Mesendoderm (in vitro differentiated cells): ENCODE measurements around the gene KTN1.

Source experiments
- DNase-seq: peaks from one replicate; pipeline ENCODE4 v3.0.0; 2013
- H2AK5ac ChIP-seq: 2 replicates; pipeline ENCODE4 v1.6.1; 2013; ENCODE audit warnings: low read length, inconsistent platforms
- H2BK120ac ChIP-seq: 2 replicates; pipeline ENCODE4 v1.6.1; 2013; ENCODE audit warnings: low read depth, mild to moderate bottlenecking, low read length, moderate library complexity, mixed read lengths
- H2BK15ac ChIP-seq: replicated peaks from 2 replicates; pipeline ENCODE4 v1.6.1; 2013; ENCODE audit warnings: low read depth, mild to moderate bottlenecking, moderate library complexity
- H2BK5ac ChIP-seq: 2 replicates; pipeline ENCODE4 v1.6.1; 2013; ENCODE audit warnings: low read length, inconsistent platforms
- H3K18ac ChIP-seq: 2 replicates; pipeline ENCODE4 v1.6.1; 2013; ENCODE audit warnings: mild to moderate bottlenecking, low read length, mixed read lengths
- H3K23ac ChIP-seq: one replicate; pipeline ENCODE4 v1.6.1; 2013; ENCODE audit warnings: low read length
- H3K27ac ChIP-seq: 2 replicates; pipeline ENCODE4 v1.5.1; 2013; ENCODE audit warnings: low read depth, mild to moderate bottlenecking, inconsistent platforms, low read length, moderate library complexity
- H3K27me3 ChIP-seq: 2 replicates; pipeline ENCODE4 v1.6.1; 2013; ENCODE audit warnings: low read length, control low read depth, mild to moderate bottlenecking, inconsistent platforms; ENCODE audit not compliant: insufficient read depth, poor library complexity
- H3K36me3 ChIP-seq: 2 replicates; pipeline ENCODE4 v1.6.1; 2013; ENCODE audit warnings: low read length, inconsistent platforms; ENCODE audit not compliant: control insufficient read depth, insufficient read depth
- H3K4ac ChIP-seq: one replicate; pipeline ENCODE4 v1.6.1; 2013; ENCODE audit warnings: low read depth, mild to moderate bottlenecking, low read length, moderate library complexity
- H3K4me1 ChIP-seq: 2 replicates; pipeline ENCODE4 v1.6.1; 2013; ENCODE audit warnings: low read depth, low read length, inconsistent platforms; ENCODE audit not compliant: control insufficient read depth
- H3K4me2 ChIP-seq: 2 replicates; pipeline ENCODE4 v1.6.1; 2013; ENCODE audit warnings: low read length
- H3K4me3 ChIP-seq: 2 replicates; pipeline ENCODE4 v1.5.1; 2013; ENCODE audit warnings: mild to moderate bottlenecking, low read length
- H3K56ac ChIP-seq: one replicate; pipeline ENCODE4 v1.6.1; 2013; ENCODE audit warnings: low read length
- H3K79me1 ChIP-seq: 2 replicates; pipeline ENCODE4 v1.6.1; 2013; ENCODE audit warnings: low read length, inconsistent platforms
- H3K79me2 ChIP-seq: 2 replicates; pipeline ENCODE4 v1.6.1; 2013; ENCODE audit warnings: mild to moderate bottlenecking, low read length; ENCODE audit not compliant: control insufficient read depth, insufficient read depth
- H3K9ac ChIP-seq: 2 replicates; pipeline ENCODE4 v1.6.1; 2013; ENCODE audit warnings: low read length, inconsistent platforms
- H4K5ac ChIP-seq: one replicate; pipeline ENCODE4 v1.6.1; 2013; ENCODE audit warnings: low read length
- H4K8ac ChIP-seq: one replicate; pipeline ENCODE4 v1.6.1; 2013; ENCODE audit warnings: low read depth, mild to moderate bottlenecking, control low read depth, low read length, moderate library complexity
- WGBS: extraction: QIAGEN DNeasy Blood & Tissue Kit; methylation state at CpG from one replicate; pipeline ENCODE4 v1.1.7; 2013; ENCODE audit warnings: low lambda C conversion rate, missing lambda C conversion rate; ENCODE audit not compliant: insufficient coverage; ENCODE audit errors: extremely low coverage; 5-methylcytosine and 5-hydroxymethylcytosine counted together

The KTN1 gene

DNA sequence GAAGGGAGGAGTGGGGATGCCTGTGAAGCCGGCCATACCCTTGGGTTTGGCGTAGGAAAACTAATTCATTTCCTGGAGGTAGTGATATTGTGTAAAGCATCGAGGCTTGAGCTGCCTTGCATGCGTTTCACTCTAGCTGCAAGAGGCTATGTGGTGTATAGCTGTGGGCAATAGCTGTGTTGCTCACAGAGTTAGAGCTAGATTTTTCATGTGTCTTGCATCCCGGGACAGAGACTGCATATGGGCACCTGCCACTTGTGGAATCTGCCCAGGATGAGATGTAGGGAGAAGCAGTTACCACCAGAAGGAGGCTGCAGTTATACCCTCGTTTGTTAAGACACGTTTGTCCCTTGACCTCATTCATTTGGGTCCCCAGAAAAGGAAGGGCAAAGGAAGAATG lies 106.7 kb downstream of the KTN1 start:
- no peak overlapping the region for H3K9ac ChIP-seq
- no peak overlapping the region for H2AK5ac ChIP-seq
- no peak overlapping the region for H3K23ac ChIP-seq
- no peak overlapping the region for H4K5ac ChIP-seq
- H4K8ac ChIP-seq, result no peak overlapping the region
- no peak overlapping the region for H3K27ac ChIP-seq
- H3K4me3 ChIP-seq, result no peak overlapping the region
- H3K4me1 ChIP-seq, result no peaks in the 10 kb centered on the region
- H3K4ac ChIP-seq, result no peak overlapping the region
- H3K79me2 ChIP-seq, result no peaks in the 10 kb centered on the region
- no peak overlapping the region for H2BK5ac ChIP-seq
- no peak overlapping the region for H2BK120ac ChIP-seq
- no peaks in the 10 kb centered on the region for H3K27me3 ChIP-seq
- WGBS, result no CpG with 5 or more reads among the region's 7 CpGs
- DNase-seq, result no peak
- no peaks in the 10 kb centered on the region for H3K79me1 ChIP-seq
- H2BK15ac ChIP-seq, result no peak overlapping the region
- H3K4me2 ChIP-seq, result no peak overlapping the region
- no peak overlapping the region for H3K56ac ChIP-seq
- no peak overlapping the region for H3K18ac ChIP-seq
- H3K36me3 ChIP-seq, result peaks cover 2% of the 10 kb centered on the region

DNA sequence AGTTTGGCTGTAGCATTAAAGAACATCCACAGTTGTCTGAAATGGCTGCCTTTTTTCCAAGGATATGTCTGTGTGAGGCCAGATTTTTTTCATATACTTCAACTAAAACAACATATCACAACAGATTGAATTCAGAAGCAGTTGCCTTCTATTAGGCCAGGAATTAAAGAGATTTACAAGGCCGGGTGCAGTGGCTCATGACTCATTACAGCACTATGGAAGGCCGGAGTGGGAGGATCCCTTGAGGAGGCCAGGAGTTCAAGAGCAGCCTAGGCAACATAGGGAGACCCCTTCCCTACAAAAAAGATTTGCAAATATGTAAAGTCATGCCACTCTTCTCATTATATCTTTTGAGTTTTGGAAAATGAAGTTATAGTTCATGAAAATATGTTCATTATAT lies 108.6 kb downstream of the KTN1 start:
- H3K79me2 ChIP-seq, result no peaks in the 10 kb centered on the region
- no peaks in the 10 kb centered on the region for H3K4me1 ChIP-seq
- DNase-seq, result peak; percentile 23
- no peak overlapping the region for H3K4me2 ChIP-seq
- H3K18ac ChIP-seq, result no peak overlapping the region
- no peak overlapping the region for H3K23ac ChIP-seq
- H3K4me3 ChIP-seq, result no peak overlapping the region
- H3K9ac ChIP-seq, result no peak overlapping the region
- no peak overlapping the region for H4K5ac ChIP-seq
- no peak overlapping the region for H3K27ac ChIP-seq
- no peak overlapping the region for H3K4ac ChIP-seq
- H3K36me3 ChIP-seq, result peaks cover 2% of the 10 kb centered on the region
- no peak overlapping the region for H2BK120ac ChIP-seq
- H2AK5ac ChIP-seq, result no peak overlapping the region
- no peak overlapping the region for H4K8ac ChIP-seq
- no peak overlapping the region for H2BK15ac ChIP-seq
- H3K27me3 ChIP-seq, result no peaks in the 10 kb centered on the region
- no peak overlapping the region for H2BK5ac ChIP-seq
- no peaks in the 10 kb centered on the region for H3K79me1 ChIP-seq
- no peak overlapping the region for H3K56ac ChIP-seq
- no CpG with 5 or more reads among the region's 2 CpGs for WGBS

- H2AK5ac ChIP-seq, result no peak overlapping the region
- H2BK15ac ChIP-seq, result no peak overlapping the region
- no peak overlapping the region for H3K4me3 ChIP-seq
- no peak overlapping the region for H3K27ac ChIP-seq
- H3K4me1 ChIP-seq, result no peaks in the 10 kb centered on the region
- no peak overlapping the region for H3K18ac ChIP-seq
- H3K4ac ChIP-seq, result no peak overlapping the region
- no CpG with 5 or more reads among the region's 5 CpGs for WGBS
- H3K27me3 ChIP-seq, result no peaks in the 10 kb centered on the region
- H3K56ac ChIP-seq, result no peak overlapping the region
- no peak overlapping the region for H2BK5ac ChIP-seq
- H3K9ac ChIP-seq, result no peak overlapping the region
- peak; percentile 22 for DNase-seq
- H3K36me3 ChIP-seq, result peaks cover 2% of the 10 kb centered on the region
- H3K79me2 ChIP-seq, result no peaks in the 10 kb centered on the region
- H3K4me2 ChIP-seq, result no peak overlapping the region
- H2BK120ac ChIP-seq, result no peak overlapping the region
- H3K79me1 ChIP-seq, result no peaks in the 10 kb centered on the region
- no peak overlapping the region for H3K23ac ChIP-seq
- H4K5ac ChIP-seq, result no peak overlapping the region
- H4K8ac ChIP-seq, result no peak overlapping the region
Measured at GRCh38 chr14:55689981-55690871, 110.2 kb downstream of the KTN1 start.

DNA sequence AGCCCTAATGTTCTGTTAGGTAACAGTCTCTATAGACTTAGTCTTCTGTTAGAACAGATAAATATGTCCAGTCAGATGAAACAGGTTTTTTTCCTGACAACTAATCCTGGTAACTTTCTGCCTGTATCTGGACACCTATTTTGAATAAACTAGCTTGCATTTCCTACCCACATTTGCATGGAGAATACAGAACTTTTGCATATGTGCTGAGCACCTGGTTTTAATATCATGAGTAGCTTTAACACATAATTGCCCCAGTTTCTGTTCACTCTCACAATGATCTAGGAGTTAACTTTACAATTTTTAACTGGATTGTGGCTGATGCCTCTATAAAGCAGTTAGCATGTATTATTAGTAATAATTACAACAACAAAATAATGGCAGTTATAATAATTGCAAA lies 111.7 kb downstream of the KTN1 start:
- H4K8ac ChIP-seq, result no peak overlapping the region
- no peak overlapping the region for H3K4me2 ChIP-seq
- no peaks in the 10 kb centered on the region for H3K4me1 ChIP-seq
- H3K27me3 ChIP-seq, result no peaks in the 10 kb centered on the region
- H3K23ac ChIP-seq, result no peak overlapping the region
- H3K36me3 ChIP-seq, result peaks cover under 1% of the 10 kb centered on the region
- no peak for DNase-seq
- H3K79me1 ChIP-seq, result no peaks in the 10 kb centered on the region
- no peak overlapping the region for H2AK5ac ChIP-seq
- H3K27ac ChIP-seq, result no peak overlapping the region
- no peak overlapping the region for H3K4me3 ChIP-seq
- H3K9ac ChIP-seq, result no peak overlapping the region
- H2BK15ac ChIP-seq, result no peak overlapping the region
- H3K18ac ChIP-seq, result no peak overlapping the region
- no peak overlapping the region for H2BK5ac ChIP-seq
- H3K79me2 ChIP-seq, result no peaks in the 10 kb centered on the region
- no peak overlapping the region for H3K56ac ChIP-seq
- H3K4ac ChIP-seq, result no peak overlapping the region
- no peak overlapping the region for H2BK120ac ChIP-seq
- no peak overlapping the region for H4K5ac ChIP-seq

DNA sequence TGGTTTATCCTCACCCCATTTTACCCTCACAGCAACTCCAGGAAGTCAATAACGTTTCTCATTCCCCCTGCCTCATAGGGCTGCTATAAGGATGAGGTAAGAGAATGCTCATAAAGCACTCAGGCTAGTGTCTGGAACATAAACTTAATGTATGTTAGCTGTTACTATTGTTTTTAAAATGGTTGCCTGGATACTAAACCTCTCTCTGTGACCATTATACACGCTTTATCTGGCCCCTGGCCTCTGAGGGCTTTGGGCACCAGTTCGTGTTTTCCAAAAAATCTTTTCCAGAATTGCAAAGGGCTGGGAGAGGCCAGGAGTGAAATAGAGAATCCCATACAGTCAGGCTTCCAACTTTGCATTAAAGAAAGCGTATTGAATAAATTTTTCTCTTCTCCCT lies 113.9 kb downstream of the KTN1 start:
- no peaks in the 10 kb centered on the region for H3K36me3 ChIP-seq
- no CpG with 5 or more reads among the region's 4 CpGs for WGBS
- no peak overlapping the region for H3K4me3 ChIP-seq
- no peak overlapping the region for H2AK5ac ChIP-seq
- H3K23ac ChIP-seq, result no peak overlapping the region
- H3K4me2 ChIP-seq, result no peak overlapping the region
- no peak overlapping the region for H3K9ac ChIP-seq
- no peaks in the 10 kb centered on the region for H3K79me2 ChIP-seq
- H2BK15ac ChIP-seq, result no peak overlapping the region
- no peak overlapping the region for H2BK5ac ChIP-seq
- peaks cover 3% of the 10 kb centered on the region for H3K4me1 ChIP-seq
- no peak overlapping the region for H4K5ac ChIP-seq
- H3K79me1 ChIP-seq, result no peaks in the 10 kb centered on the region
- no peaks in the 10 kb centered on the region for H3K27me3 ChIP-seq
- no peak overlapping the region for H3K4ac ChIP-seq
- H4K8ac ChIP-seq, result no peak overlapping the region
- no peak overlapping the region for H3K18ac ChIP-seq
- H3K56ac ChIP-seq, result no peak overlapping the region
- H3K27ac ChIP-seq, result no peak overlapping the region
- no peak for DNase-seq
- H2BK120ac ChIP-seq, result no peak overlapping the region

DNA sequence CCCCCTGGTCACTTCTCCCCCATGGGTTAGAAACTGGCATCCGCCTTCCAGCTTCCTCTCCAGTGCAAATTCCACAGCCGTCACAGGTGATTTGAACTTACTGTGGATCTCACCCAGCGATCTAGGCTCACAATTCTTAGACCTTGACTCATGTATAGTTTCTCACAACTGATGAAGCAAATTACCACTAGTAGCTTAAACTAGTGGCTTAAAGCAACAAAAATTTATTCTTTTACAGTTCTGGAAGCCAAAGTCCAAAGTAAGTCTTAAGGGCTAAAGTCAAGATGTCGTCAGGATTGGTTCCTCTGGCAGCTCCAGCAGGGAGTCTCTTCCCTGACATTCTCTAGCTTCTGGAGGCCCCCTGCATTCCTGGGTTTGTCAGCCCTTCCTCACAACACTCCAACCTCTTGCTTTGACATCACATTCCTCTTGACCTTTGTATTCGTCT lies 117.4 kb downstream of the KTN1 start:
- H3K18ac ChIP-seq, result no peak overlapping the region
- no peak overlapping the region for H2BK120ac ChIP-seq
- H3K56ac ChIP-seq, result no peak overlapping the region
- no peak overlapping the region for H3K23ac ChIP-seq
- no peak overlapping the region for H4K5ac ChIP-seq
- no peak overlapping the region for H2BK5ac ChIP-seq
- H3K79me2 ChIP-seq, result no peaks in the 10 kb centered on the region
- no peak overlapping the region for H2AK5ac ChIP-seq
- H3K4ac ChIP-seq, result no peak overlapping the region
- H3K79me1 ChIP-seq, result no peaks in the 10 kb centered on the region
- WGBS, result no CpG with 5 or more reads among the region's 5 CpGs
- H3K27ac ChIP-seq, result no peak overlapping the region
- no peak overlapping the region for H3K4me3 ChIP-seq
- no peaks in the 10 kb centered on the region for H3K36me3 ChIP-seq
- no peaks in the 10 kb centered on the region for H3K27me3 ChIP-seq
- H3K9ac ChIP-seq, result no peak overlapping the region
- H3K4me2 ChIP-seq, result no peak overlapping the region
- peaks cover 5% of the 10 kb centered on the region for H3K4me1 ChIP-seq
- no peak overlapping the region for H2BK15ac ChIP-seq
- DNase-seq, result peak; percentile 72
- H4K8ac ChIP-seq, result no peak overlapping the region
